Measurements from ENCODE around the gene ASB7.

The ASB7 gene

GRCh38 chr15:100598655-100599054, 3.7 kb upstream of the ASB7 start:
- FAIRE-seq = no peak

- FAIRE-seq = no peak
Measured at GRCh38 chr15:100601163-100601562, 1.2 kb upstream of the ASB7 start.

- FAIRE-seq = no peak
Measured at GRCh38 chr15:100601617-100602063, 749 bp upstream of the ASB7 start.

GRCh38 chr15:100602823-100603393, 519 bp downstream of the ASB7 start:
- no peak for FAIRE-seq

- no peak for FAIRE-seq
Measured at GRCh38 chr15:100612539-100612938, 10.2 kb downstream of the ASB7 start.

GRCh38 chr15:100613208-100613607, 10.8 kb downstream of the ASB7 start:
- FAIRE-seq = no peak

GRCh38 chr15:100614336-100614735, 11.9 kb downstream of the ASB7 start:
- no peak for FAIRE-seq

- no peak for FAIRE-seq
Measured at GRCh38 chr15:100614918-100615317, 12.5 kb downstream of the ASB7 start.

GRCh38 chr15:100615801-100616200, 13.4 kb downstream of the ASB7 start:
- no peak for FAIRE-seq

GRCh38 chr15:100616700-100617099, 14.3 kb downstream of the ASB7 start:
- FAIRE-seq = no peak

GRCh38 chr15:100623301-100623700, 20.9 kb downstream of the ASB7 start:
- no peak for FAIRE-seq

- peak; percentile 93 for FAIRE-seq
Measured at GRCh38 chr15:100627789-100628395, 25.5 kb downstream of the ASB7 start.

- no peak for FAIRE-seq
Measured at GRCh38 chr15:100628746-100629145, 26.4 kb downstream of the ASB7 start.

GRCh38 chr15:100631831-100632230, 29.4 kb downstream of the ASB7 start:
- no peak for FAIRE-seq

- FAIRE-seq = no peak
Measured at GRCh38 chr15:100633763-100634075, 31.3 kb downstream of the ASB7 start.

- no peak for FAIRE-seq
Measured at GRCh38 chr15:100635406-100636071, 33.1 kb downstream of the ASB7 start.

GRCh38 chr15:100638177-100638730, 35.9 kb downstream of the ASB7 start:
- FAIRE-seq = no peak

- no peak for FAIRE-seq
Measured at GRCh38 chr15:100642213-100642949, 40.0 kb downstream of the ASB7 start.

- FAIRE-seq = no peak
Measured at GRCh38 chr15:100642950-100643338, 40.6 kb downstream of the ASB7 start.

- no peak for FAIRE-seq
Measured at GRCh38 chr15:100645671-100646070, 43.3 kb downstream of the ASB7 start.

GRCh38 chr15:100648951-100649350, 46.6 kb downstream of the ASB7 start:
- no peak for FAIRE-seq

- no peak for FAIRE-seq
Measured at GRCh38 chr15:100650685-100651084, 48.3 kb downstream of the ASB7 start.

- no peak for FAIRE-seq
Measured at GRCh38 chr15:100651253-100651652, 48.9 kb downstream of the ASB7 start.

- no peak for FAIRE-seq
Measured at GRCh38 chr15:100652116-100652515, 49.7 kb downstream of the ASB7 start.

All from G401.6 (cell line).